SK-N-SH (cell line): Measurements from ENCODE around the gene CACNA1D. TPM values are rescaled to one million over a fixed set of nuclear protein-coding genes. Genes with fewer than 3 reads are reported as not detected.

ENCODE experiments used
- CTCF ChIA-PET: fragments of 300-600, 350-600 bp; formaldehyde crosslinking; extraction: SDS; loops from one replicate; lab custom pipeline; 2021; lab: Yijun Ruan, JAX
- POLR2A ChIA-PET: fragments of 350-600 bp; sonication (Branson Sonifier 250); formaldehyde crosslinking; extraction: SDS; loops from one replicate; lab custom pipeline; 2020; ENCODE audit warnings: antibody characterized with exemption, inconsistent platforms; lab: Yijun Ruan, JAX
- DNase-seq: peaks from one replicate; pipeline ENCODE4 v3.0.0; 2012
- H2AFZ ChIP-seq: fragments of 200-600 bp; sonication (generic); 2 replicates; pipeline ENCODE4 v1.8.1; 2016; ENCODE audit warnings: antibody characterized with exemption, mild to moderate bottlenecking, low read depth
- H3F3A ChIP-seq: fragments of 200-600 bp; sonication (generic); replicated peaks from 2 replicates; pipeline ENCODE3; 2016; ENCODE audit warnings: antibody characterized with exemption, mild to moderate bottlenecking; ENCODE audit not compliant: insufficient read depth
- H3K27ac ChIP-seq, 2 experiments: fragments of 200-500 bp in 1 of 2; fragments of 200-600 bp in 1 of 2; sonication (Bioruptor generic) in 1 of 2; sonication (generic), shearing (Covaris generic) in 1 of 2; 2 replicates each; pipeline versions ENCODE4 v1.5.1 to v1.6.1; 2014 to 2016; ENCODE audit warnings: low read depth in 2 of 2, inconsistent platforms in 1 of 2, low read length in 1 of 2, mild to moderate bottlenecking in 1 of 2, mixed read lengths in 1 of 2
- H3K27me3 ChIP-seq: fragments of 200-600 bp; sonication (generic), shearing (Covaris generic); 2 replicates; pipeline ENCODE4 v1.6.1; 2016; ENCODE audit warnings: mixed run types; ENCODE audit not compliant: insufficient read depth
- H3K36me3 ChIP-seq, 2 experiments: fragments of 200-500 bp in 1 of 2; fragments of 200-600 bp in 1 of 2; sonication (Bioruptor generic) in 1 of 2; sonication (generic) in 1 of 2; replicated peaks in 1 of 2; 2 replicates each; pipeline versions ENCODE3 to v1.5.1; 2014 to 2016; ENCODE audit warnings: low read length in 1 of 2, mild to moderate bottlenecking in 1 of 2; ENCODE audit not compliant: insufficient read depth in 2 of 2, control insufficient read depth in 1 of 2
- H3K4me1 ChIP-seq, 2 experiments: fragments of 200-500 bp in 1 of 2; fragments of 200-600 bp in 1 of 2; sonication (Bioruptor generic) in 1 of 2; sonication (generic), shearing (Covaris generic) in 1 of 2; 2 replicates each; pipeline versions ENCODE4 v1.5.1 to v1.6.1; 2014 to 2016; ENCODE audit warnings: low read depth in 1 of 2, low read length in 1 of 2, mixed run types in 1 of 2; ENCODE audit not compliant: insufficient read depth in 2 of 2, control insufficient read depth in 1 of 2
- H3K4me2 ChIP-seq: fragments of 200-600 bp; sonication (generic), shearing (Covaris generic); 2 replicates; pipeline ENCODE4 v1.6.1; 2017; ENCODE audit warnings: mixed run types
- H3K4me3 ChIP-seq, 2 experiments: fragments of 200-500 bp in 1 of 2; fragments of 200-600 bp in 1 of 2; sonication (Bioruptor generic) in 1 of 2; sonication (generic), shearing (Covaris generic) in 1 of 2; 2 replicates each; pipeline versions ENCODE4 v1.5.1 to v1.8.1; 2014 to 2016; ENCODE audit warnings: low read depth in 2 of 2, inconsistent platforms in 1 of 2, low read length in 1 of 2, mild to moderate bottlenecking in 1 of 2, mixed read lengths in 1 of 2, moderate library complexity in 1 of 2
- H3K79me2 ChIP-seq: fragments of 200-600 bp; sonication (generic); 2 replicates; pipeline ENCODE4 v1.8.1; 2017; ENCODE audit warnings: mild to moderate bottlenecking; ENCODE audit not compliant: insufficient read depth
- H3K9ac ChIP-seq: fragments of 200-600 bp; sonication (generic); 2 replicates; pipeline ENCODE4 v1.6.1; 2017; ENCODE audit warnings: mixed run types
- H3K9me2 ChIP-seq: fragments of 200-600 bp; sonication (generic); 2 replicates; pipeline ENCODE4 v1.6.1; 2017; ENCODE audit warnings: mixed run types
- H3K9me3 ChIP-seq: fragments of 200-600 bp; sonication (generic); 2 replicates; pipeline ENCODE4 v1.6.1; 2017; ENCODE audit warnings: mixed run types, mild to moderate bottlenecking, moderate library complexity
- H4K20me1 ChIP-seq: fragments of 200-600 bp; sonication (generic); 2 replicates; pipeline ENCODE4 v1.6.1; 2017; ENCODE audit warnings: mild to moderate bottlenecking, mixed run types; ENCODE audit not compliant: insufficient read depth
- CHD2 ChIP-seq: fragments of 150-350 bp; IDR thresholded peaks from 2 replicates; pipeline ENCODE4 v1.6.1; 2018; ENCODE audit warnings: low read length; ENCODE audit not compliant: partially characterized antibody
- CTCF ChIP-seq: fragments of 200-600 bp; sonication (generic); IDR thresholded peaks from 2 replicates; pipeline ENCODE4 v1.6.1; 2017; ENCODE audit warnings: antibody characterized with exemption, mild to moderate bottlenecking, moderate library complexity
- ELF1 ChIP-seq: IDR thresholded peaks from 2 replicates; pipeline ENCODE4 v1.4.0; 2012
- EZH2phosphoT487 ChIP-seq: fragments of 200-600 bp; sonication (generic); IDR thresholded peaks from 2 replicates; pipeline ENCODE4 v1.6.1; 2017; ENCODE audit warnings: low read depth, mixed run types, mild to moderate bottlenecking, antibody characterized with exemption, moderate library complexity, borderline replicate concordance
- FOSL2 ChIP-seq: IDR thresholded peaks from 2 replicates; pipeline ENCODE4 v1.4.0; 2012; ENCODE audit warnings: low read depth, mild to moderate bottlenecking, moderate library complexity, borderline replicate concordance
- FOXM1 ChIP-seq: IDR thresholded peaks from 2 replicates; pipeline ENCODE4 v1.4.0; 2012; ENCODE audit warnings: low read depth, mild to moderate bottlenecking
- GABPA ChIP-seq: IDR thresholded peaks from 2 replicates; pipeline ENCODE4 v1.4.0; 2012; ENCODE audit warnings: low read depth, mild to moderate bottlenecking
- IRF3 ChIP-seq: fragments of 150-350 bp; IDR thresholded peaks from 2 replicates; pipeline ENCODE4 v1.6.1; 2016; ENCODE audit warnings: mild to moderate bottlenecking, low read depth, low read length
- NFIC ChIP-seq: IDR thresholded peaks from 2 replicates; pipeline ENCODE4 v1.4.0; 2012; ENCODE audit warnings: borderline replicate concordance
- NRF1 ChIP-seq: IDR thresholded peaks from 2 replicates; pipeline ENCODE4 v1.6.1; 2012; ENCODE audit warnings: low read depth, mild to moderate bottlenecking, low read length
- POLR2AphosphoS5 ChIP-seq: IDR thresholded peaks from 2 replicates; pipeline ENCODE4 v1.6.1; 2012; ENCODE audit warnings: low read depth, low read length
- RCOR1 ChIP-seq: fragments of 150-350 bp; IDR thresholded peaks from 2 replicates; pipeline ENCODE4 v1.6.1; 2017; ENCODE audit warnings: antibody characterized with exemption, low read length
- REST ChIP-seq: IDR thresholded peaks from 2 replicates; pipeline ENCODE4 v1.6.1; 2012; ENCODE audit warnings: mild to moderate bottlenecking, low read depth, low read length, moderate library complexity
- RXRA ChIP-seq: IDR thresholded peaks from 2 replicates; pipeline ENCODE4 v1.4.0; 2012; ENCODE audit warnings: low read depth, mild to moderate bottlenecking, borderline replicate concordance
- TAF1 ChIP-seq: IDR thresholded peaks from 2 replicates; pipeline ENCODE4 v1.6.1; 2012; ENCODE audit warnings: low read depth, mild to moderate bottlenecking, low read length, moderate library complexity, borderline replicate concordance
- USF1 ChIP-seq: IDR thresholded peaks from 2 replicates; pipeline ENCODE4 v1.4.0; 2012; ENCODE audit warnings: low read depth, borderline replicate concordance
- USF2 ChIP-seq: fragments of 150-350 bp; IDR thresholded peaks from 2 replicates; pipeline ENCODE4 v1.6.1; 2017; ENCODE audit warnings: antibody characterized with exemption, low read length, low read depth, borderline replicate concordance
- YY1 ChIP-seq: IDR thresholded peaks from 2 replicates; pipeline ENCODE4 v1.4.0; 2012; ENCODE audit warnings: low read depth, mild to moderate bottlenecking
- WGBS: methylation state at CpG from one replicate; pipeline ENCODE4 v1.1.6; 2017; ENCODE audit warnings: low lambda C conversion rate; 5-methylcytosine and 5-hydroxymethylcytosine counted together
- polyA plus RNA-seq, 3 experiments: library from polyadenylated mRNA; depleted of rRNA; stranded (reverse); fragments of >200 nt; gene quantifications; 2 replicates each; pipeline ENCODE4 v1.2.3, GENCODE V29; 2012

CACNA1D gene
- polyA plus RNA-seq, 1 of the 3 experiments (the other 2 are of a cell fraction): 0.12 TPM

DNA sequence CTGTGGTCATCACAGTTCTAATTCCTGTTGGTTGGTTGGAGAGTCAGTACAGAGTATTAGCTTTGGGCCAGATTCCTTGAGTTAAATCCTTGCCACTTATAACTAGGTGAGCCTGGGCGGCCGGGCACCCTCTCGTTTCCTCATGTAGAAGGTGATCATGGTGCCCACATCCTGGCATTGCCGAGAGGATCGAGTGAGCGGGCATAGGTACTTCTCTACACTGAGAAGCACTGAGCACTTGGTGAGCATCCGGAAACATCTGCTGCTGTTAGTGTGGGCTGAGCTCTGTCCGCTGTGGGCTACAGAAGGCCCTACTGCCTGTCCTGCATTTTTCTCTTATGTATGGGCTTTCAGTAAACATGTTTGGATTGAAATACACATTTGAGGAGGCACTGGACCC, 96.2 kb downstream of the CACNA1D start:
- TF ChIP-seq POLR2AphosphoS5 (no peak), NRF1 (no peak), CHD2 (no peak), FOXM1 (no peak), RCOR1 (no peak), REST (no peak), CTCF (no peak), YY1 (no peak), EZH2phosphoT487 (no peak), NFIC (no peak), GABPA (no peak), USF1 (no peak), USF2 (no peak), IRF3 (no peak), ELF1 (no peak), RXRA (no peak), FOSL2 (no peak), TAF1 (no peak)
- no peaks in the 10 kb centered on the region for H4K20me1 ChIP-seq
- H3K4me3 ChIP-seq: no peak overlapping the region
- ChIA-PET CTCF (interaction anchor here (0.7 to 1.4 kb wide), 3 partner anchors 12 to 120 kb away, joined by 3 to 6 read pairs (median 3); no protein-coding TSS in a partner anchor), POLR2A (no interaction called here)
- no peaks in the 10 kb centered on the region for H3K27me3 ChIP-seq
- no peak overlapping the region for H3K9ac ChIP-seq
- no peaks in the 10 kb centered on the region for H3K9me2 ChIP-seq
- no peaks in the 10 kb centered on the region for H3F3A ChIP-seq
- H2AFZ ChIP-seq: no peak overlapping the region
- no peaks in the 10 kb centered on the region for H3K79me2 ChIP-seq
- H3K4me1 ChIP-seq: peaks cover 0 to 7% of the 10 kb centered on the region in 2 experiments; a peak in 1 of 4 replicates
- no peak for DNase-seq
- H3K4me2 ChIP-seq: no peak overlapping the region
- H3K9me3 ChIP-seq: no peaks in the 10 kb centered on the region
- H3K27ac ChIP-seq: no peak overlapping the region
- no peaks in the 10 kb centered on the region for H3K36me3 ChIP-seq
- WGBS: 32% methylated on average over 3 of the region's 8 CpGs
